Measurements from ENCODE around the gene ARSJ. TPM values are rescaled to one million over a fixed set of nuclear protein-coding genes. Genes with fewer than 3 reads are reported as not detected.
"Not testable (repeated sequence)": the region's sequence is repeated elsewhere in the genome, so short reads cannot be mapped to it uniquely, and the experiment has no call there.

Gene ARSJ
- 22.0 and 23.5 TPM in 2 replicates for total RNA-seq (2014; rRNA removed; shearing (Covaris generic))

DNA sequence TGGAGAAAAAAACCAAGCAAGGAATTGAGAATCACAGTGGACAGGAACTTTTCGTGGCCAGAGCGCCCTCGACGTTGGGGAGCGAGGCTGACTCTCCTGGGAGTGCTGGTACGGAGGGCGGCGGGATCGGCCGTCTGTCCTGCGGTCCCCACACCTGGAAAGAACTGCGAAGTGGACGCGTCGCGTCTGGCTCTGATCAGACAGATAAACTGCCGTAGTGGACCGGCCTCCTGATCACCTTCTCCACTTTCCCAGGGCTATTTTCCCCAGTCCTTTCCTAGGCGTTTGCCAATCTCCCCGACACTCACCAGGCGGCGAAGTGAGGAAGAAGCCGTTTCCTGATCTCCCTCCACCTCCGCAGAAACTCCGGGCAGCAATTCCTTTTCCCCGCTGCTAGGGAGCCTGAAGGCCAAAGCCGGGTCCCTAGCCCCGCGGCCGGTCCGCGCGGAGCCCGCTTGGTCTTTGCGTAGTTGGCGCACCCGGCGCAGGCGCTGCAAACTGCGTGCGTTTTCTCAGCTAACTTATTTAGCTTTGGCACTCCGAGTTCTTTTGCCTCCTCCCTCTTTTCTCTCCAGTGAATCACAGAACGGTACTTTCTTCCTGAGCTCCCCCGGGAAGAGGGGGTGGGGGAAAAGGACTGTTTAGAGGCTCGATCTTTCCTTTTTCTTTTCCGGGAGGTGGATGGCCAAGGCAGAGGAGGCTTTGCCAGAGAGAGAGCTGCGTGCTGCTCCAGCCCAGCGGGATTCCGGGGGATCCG lies at the start of gene ARSJ:
Gene ARSJ (minus strand): TSS at position 500 of the 757 bp plus-strand sequence. CDS start 813 bp downstream, outside the sequence.
- peak; percentile 73 for DNase-seq (ENCODE audit: low read depth)

DNA sequence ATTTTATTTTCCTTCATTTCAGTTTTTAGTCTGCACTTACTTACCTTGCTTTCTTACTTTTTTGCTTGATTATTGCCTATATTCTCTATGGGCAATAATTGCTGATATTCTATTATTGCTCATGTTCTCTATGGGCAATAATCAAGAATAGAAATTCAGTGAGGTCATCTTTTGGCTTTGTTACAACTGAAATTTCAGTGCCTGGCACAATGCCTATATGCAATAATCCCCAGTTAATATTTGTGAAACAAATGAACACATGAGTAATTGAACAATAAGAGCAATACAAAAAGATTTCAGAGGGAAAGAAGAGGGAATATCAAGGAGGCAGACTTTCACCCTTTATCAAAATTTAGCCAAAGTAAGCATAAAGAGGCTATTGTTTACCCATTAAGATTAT lies 48.6 kb upstream of the ARSJ start:
- no peak for DNase-seq (ENCODE audit: low read depth)

GRCh38 chr4:114027596-114027995 lies 48.1 kb upstream of the ARSJ start:
- DNase-seq (ENCODE audit: low read depth), result no peak

- DNase-seq (ENCODE audit: low read depth), result no peak
These were observed 47.0 kb upstream of the ARSJ start for GRCh38 chr4:114026447-114026846.

DNA sequence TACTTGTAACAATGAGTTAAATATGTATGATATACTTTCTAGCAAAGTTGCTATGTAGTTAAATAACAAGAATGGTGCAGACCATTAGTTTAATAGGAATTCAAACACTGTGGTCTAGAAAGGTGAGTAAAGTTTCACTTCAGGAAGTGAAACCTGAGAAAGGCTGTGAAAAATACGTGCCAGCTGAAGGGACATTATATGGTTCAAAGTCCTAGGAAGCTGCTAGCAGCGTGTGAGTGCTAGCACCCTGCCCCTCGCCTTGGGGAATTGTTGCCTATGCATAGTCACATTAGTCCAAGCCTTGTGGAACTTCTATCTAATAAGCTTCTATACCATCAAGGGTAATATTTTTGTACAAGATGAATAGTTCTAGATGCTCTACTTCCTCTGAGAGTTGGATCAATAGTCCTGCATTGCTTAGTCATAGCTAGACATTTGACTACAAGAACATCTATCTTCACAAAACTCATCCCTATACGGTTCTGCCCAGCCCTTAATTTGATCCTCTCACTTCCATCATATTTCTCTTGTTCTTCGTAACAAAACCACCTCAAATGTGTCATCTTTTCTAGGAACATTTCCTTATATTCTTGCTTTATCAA lies 45.8 kb upstream of the ARSJ start:
- no peak for DNase-seq (ENCODE audit: low read depth)

DNA sequence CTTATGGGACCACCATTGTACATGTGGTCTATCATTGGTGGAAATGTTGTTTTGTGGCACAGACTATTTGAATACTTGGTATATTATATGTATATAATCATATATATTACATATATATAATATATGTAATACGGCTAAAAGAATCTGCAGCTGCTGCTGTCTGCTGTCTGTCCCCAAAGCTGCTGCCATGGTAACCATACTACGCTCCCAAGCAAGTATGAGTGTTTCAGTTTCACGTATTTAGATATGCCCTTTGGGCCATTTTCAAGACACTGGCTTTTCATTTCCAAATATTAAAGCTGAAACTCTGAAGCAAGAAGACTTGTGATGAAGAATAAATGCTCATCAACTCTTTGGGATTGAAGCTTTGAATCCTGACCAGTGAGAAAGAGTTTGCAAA lies 42.0 kb upstream of the ARSJ start:
- DNase-seq (ENCODE audit: low read depth), result no peak

DNA sequence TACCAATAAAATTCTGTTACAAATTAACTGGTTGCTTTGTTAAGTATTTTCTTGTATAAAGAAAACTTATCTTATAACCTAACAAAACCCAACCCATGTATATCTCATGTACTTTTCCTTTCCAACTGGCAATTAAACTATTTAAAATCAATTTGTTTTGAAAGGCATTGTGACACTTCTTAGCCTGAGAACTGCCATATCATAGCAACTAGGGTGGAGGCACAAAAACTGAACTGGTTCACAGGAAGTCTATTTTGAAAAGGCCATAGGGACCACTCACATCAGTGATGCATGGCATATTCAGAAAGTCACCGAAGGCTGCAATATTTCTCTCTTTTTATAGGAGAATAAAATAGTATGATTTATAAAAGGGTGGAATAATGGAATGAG lies 40.5 kb upstream of the ARSJ start:
- no peak for DNase-seq (ENCODE audit: low read depth)

- DNase-seq (ENCODE audit: low read depth), result no peak
These were observed 40.0 kb upstream of the ARSJ start for GRCh38 chr4:114019276-114019968.

GRCh38 chr4:114017120-114017917 lies 37.9 kb upstream of the ARSJ start:
- DNase-seq (ENCODE audit: low read depth), result no peak

GRCh38 chr4:114015444-114015899 lies 36.0 kb upstream of the ARSJ start:
- peak; percentile 98 for DNase-seq (ENCODE audit: low read depth)

- not testable (repeated sequence) for DNase-seq (ENCODE audit: low read depth)
These were observed 33.8 kb upstream of the ARSJ start for GRCh38 chr4:114013201-114013600.

GRCh38 chr4:114012749-114013148 lies 33.3 kb upstream of the ARSJ start:
- DNase-seq (ENCODE audit: low read depth), result no peak

- peak; percentile 76 for DNase-seq (ENCODE audit: low read depth)
These were observed 26.4 kb upstream of the ARSJ start for GRCh38 chr4:114005569-114006442.

DNA sequence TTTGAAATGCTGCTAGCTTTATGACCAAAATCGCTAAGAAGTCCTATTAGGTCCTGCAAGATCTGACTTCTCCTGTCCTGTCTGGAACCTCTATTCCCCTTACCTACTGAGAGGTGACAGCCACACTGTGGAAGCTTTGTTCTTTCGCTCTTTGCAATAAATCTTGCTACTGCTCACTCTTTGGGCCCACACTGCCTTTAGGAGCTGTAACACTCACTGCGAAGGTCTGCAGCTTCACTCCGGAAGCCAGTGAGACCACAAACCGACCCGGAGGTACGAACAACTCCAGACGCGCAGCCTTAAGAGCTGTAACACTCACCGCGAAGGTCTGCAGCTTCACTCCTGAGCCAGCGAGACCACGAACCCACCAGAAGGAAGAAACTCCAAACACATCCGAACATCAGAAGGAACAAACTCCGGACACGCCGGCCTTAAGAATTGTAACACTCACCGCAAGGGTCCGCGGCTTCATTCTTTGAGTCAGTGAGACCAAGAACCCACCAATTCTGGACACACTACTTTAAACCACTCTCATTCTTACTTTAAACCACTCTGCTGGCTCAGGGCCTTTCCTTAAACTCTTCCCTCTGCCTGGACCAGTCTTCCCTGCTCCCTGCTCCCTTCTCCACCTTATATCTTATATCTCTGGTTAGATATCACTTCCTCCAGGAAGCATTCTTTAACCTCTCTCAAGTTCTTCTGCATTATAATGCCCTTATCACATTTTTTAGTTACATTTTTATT lies 25.2 kb upstream of the ARSJ start:
- not testable (repeated sequence) for DNase-seq (ENCODE audit: low read depth)

DNA sequence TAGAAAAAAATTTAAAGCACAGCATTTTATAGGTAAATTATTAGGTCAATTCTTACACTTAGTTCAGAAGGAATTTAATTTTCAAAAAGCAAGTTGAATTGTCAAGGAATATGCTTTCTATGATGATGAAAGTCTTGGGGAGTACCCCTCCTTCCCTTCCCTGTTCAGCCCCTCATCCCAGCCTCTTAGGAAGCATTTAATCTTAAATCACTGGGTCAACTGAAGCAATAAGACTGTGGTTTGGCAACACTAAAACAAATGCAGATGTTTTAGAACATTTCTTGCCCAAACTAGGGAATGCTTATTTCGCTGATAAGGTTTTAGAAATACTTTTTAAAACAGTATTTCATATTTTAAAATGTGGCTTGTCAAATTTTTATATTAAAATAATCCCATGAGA lies 19.1 kb upstream of the ARSJ start:
- DNase-seq (ENCODE audit: low read depth), result no peak

GRCh38 chr4:113998079-113998478 lies 18.6 kb upstream of the ARSJ start:
- DNase-seq (ENCODE audit: low read depth), result no peak

DNA sequence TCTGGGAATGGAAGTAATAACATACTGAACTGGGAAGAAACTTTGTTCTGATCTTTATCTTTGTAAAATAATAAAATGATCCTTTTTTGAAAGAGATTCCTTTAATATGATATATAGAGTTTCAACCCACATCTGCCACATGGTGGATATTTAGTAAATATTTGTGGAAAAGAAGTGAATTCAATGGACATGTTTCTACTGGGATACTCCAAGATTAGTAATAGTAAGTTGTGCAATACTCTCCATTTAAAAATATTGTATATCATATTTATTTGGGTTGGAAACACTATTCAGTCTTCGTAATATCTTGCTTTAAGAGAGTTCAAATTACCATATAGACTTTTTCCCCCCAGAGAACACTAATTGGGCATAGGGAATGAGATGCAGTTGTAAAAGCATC lies 17.8 kb upstream of the ARSJ start:
- no peak for DNase-seq (ENCODE audit: low read depth)

DNA sequence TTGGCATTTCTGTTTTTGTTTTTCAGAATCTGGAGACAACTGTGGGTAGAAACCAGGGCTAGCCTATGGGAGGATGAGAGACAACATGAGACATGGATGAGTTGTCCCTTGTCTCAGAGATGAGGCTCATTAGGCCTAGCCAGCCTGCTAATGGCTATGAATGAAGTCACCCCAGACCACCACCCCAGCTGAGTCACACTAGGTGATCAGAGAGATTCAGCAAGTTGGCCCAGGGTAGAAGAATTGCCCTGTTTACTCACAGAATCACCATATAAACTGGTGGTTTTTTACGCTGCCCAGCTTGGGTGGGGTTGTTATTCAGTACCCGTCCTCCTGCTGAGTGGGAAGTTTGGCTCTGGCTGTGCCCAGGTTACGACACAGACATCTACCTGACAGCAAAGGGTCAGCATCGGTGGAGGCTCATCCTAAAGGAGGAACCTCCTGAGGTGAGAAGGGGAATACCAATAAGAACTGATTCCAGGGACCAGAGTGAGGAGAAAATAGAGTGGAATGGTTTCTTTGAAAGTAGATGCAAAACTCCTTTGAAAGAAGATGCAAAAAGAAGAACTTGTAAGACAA lies 17.2 kb upstream of the ARSJ start:
- DNase-seq (ENCODE audit: low read depth), result peak; percentile 71

- DNase-seq (ENCODE audit: low read depth), result no peak
These were observed 14.4 kb upstream of the ARSJ start for GRCh38 chr4:113993887-113994286.

- no peak for DNase-seq (ENCODE audit: low read depth)
These were observed 11.4 kb upstream of the ARSJ start for GRCh38 chr4:113990886-113991285.
